ENCODE data around the gene TTN.

The TTN gene

GRCh38 chr2:178579006-178579405 lies 228.2 kb downstream of the TTN start:
- no peak overlapping the region for H2BK5ac ChIP-seq (ENCODE audit: low read depth, low read length, poor library complexity, severe bottlenecking)
- H3K4me1 ChIP-seq (ENCODE audit: control insufficient read depth, insufficient read depth, low read depth, low read length), result no peaks in the 10 kb centered on the region
- H3K9ac ChIP-seq (ENCODE audit: low read length), result no peak overlapping the region
- H4K91ac ChIP-seq (ENCODE audit: low read length), result no peak overlapping the region
- H3K27me3 ChIP-seq (ENCODE audit: control insufficient read depth in 1 of 2, insufficient read depth in 1 of 2, low read length in 2 of 2), result no peaks in the 10 kb centered on the region
- H3K14ac ChIP-seq (ENCODE audit: low read length in 2 of 2), result no peak overlapping the region
- WGBS, result 89% methylated on average over 3 of the region's 3 CpGs
- no peak overlapping the region for H4K8ac ChIP-seq (ENCODE audit: low read length)
- H2BK120ac ChIP-seq (ENCODE audit: low read depth, low read length), result no peak overlapping the region
- H3K4me2 ChIP-seq (ENCODE audit: low read length, poor library complexity, severe bottlenecking), result no peak overlapping the region
- no peak overlapping the region for H2BK12ac ChIP-seq (ENCODE audit: low read length in 2 of 2)
- no peak overlapping the region for H2AFZ ChIP-seq (ENCODE audit: low read depth, low read length)
- H3K4ac ChIP-seq (ENCODE audit: low read depth in 1 of 2, low read length in 2 of 2), result no peak overlapping the region
- H2AK5ac ChIP-seq (ENCODE audit: low read length, severe bottlenecking), result no peak overlapping the region
- H3K9me3 ChIP-seq (ENCODE audit: control insufficient read depth, low read length), result no peaks in the 10 kb centered on the region
- peaks cover 7 to 38% of the 10 kb centered on the region in 2 experiments for H3K36me3 ChIP-seq (ENCODE audit: control insufficient read depth in 1 of 2, insufficient read depth in 2 of 2, low read depth in 1 of 2, low read length in 2 of 2)
- H3K23ac ChIP-seq (ENCODE audit: low read length in 2 of 2), result no peak overlapping the region
- no peak overlapping the region for H3K18ac ChIP-seq (ENCODE audit: low read depth in 1 of 2, low read length in 2 of 2)
- H3K27ac ChIP-seq (ENCODE audit: low read length, poor library complexity, severe bottlenecking), result no peak overlapping the region
- H3K79me1 ChIP-seq (replicated peaks; ENCODE audit: low read length, poor library complexity, severe bottlenecking), result peaks cover 2% of the 10 kb centered on the region
- H3K4me3 ChIP-seq (ENCODE audit: insufficient read depth in 1 of 2, low read depth in 1 of 2, low read length in 2 of 2), result no peak overlapping the region
- no peak overlapping the region for H2BK15ac ChIP-seq (ENCODE audit: low read depth, poor library complexity, severe bottlenecking)
- DNase-seq, result peak; percentile 2

DNA sequence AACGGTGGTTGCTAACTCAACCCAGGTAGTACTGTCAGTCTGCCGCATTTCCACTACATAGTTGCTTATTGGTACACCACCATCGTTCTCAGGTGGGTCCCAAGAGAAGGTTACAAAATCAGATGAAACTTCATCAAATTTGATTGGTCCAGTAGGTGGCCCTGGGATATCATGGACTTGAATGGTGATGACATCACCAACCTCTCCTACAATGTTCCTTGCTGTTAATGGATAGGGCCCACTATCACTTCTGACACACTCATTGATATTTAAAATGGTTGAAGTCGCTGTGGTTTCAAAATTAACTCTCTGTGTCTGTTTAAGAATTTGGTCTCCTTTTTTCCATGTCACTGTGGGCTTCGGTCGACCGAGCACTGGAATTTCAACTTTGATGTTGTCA lies 232.4 kb downstream of the TTN start:
- Histone ChIP-seq H3K9ac (ENCODE audit: low read length) (no peak overlapping the region), H2BK5ac (ENCODE audit: low read depth, low read length, poor library complexity, severe bottlenecking) (no peak overlapping the region), H2BK120ac (ENCODE audit: low read depth, low read length) (no peak overlapping the region), H3K36me3 (ENCODE audit: control insufficient read depth in 1 of 2, insufficient read depth in 2 of 2, low read depth in 1 of 2, low read length in 2 of 2) (peaks cover 7 to 54% of the 10 kb centered on the region in 2 experiments), H3K4me1 (ENCODE audit: control insufficient read depth, insufficient read depth, low read depth, low read length) (no peaks in the 10 kb centered on the region), H2AK5ac (ENCODE audit: low read length, severe bottlenecking) (no peak overlapping the region), H3K4me2 (ENCODE audit: low read length, poor library complexity, severe bottlenecking) (no peak overlapping the region), H3K23ac (ENCODE audit: low read length in 2 of 2) (no peak overlapping the region), H4K8ac (ENCODE audit: low read length) (no peak overlapping the region), H3K18ac (ENCODE audit: low read depth in 1 of 2, low read length in 2 of 2) (no peak overlapping the region), H2BK15ac (ENCODE audit: low read depth, poor library complexity, severe bottlenecking) (no peak overlapping the region), H3K14ac (ENCODE audit: low read length in 2 of 2) (no peak overlapping the region), H3K9me3 (ENCODE audit: control insufficient read depth, low read length) (peaks cover 4% of the 10 kb centered on the region), H2BK12ac (ENCODE audit: low read length in 2 of 2) (no peak overlapping the region), H3K79me1 (replicated peaks; ENCODE audit: low read length, poor library complexity, severe bottlenecking) (peaks cover 3% of the 10 kb centered on the region), H3K4ac (ENCODE audit: low read depth in 1 of 2, low read length in 2 of 2) (no peak overlapping the region), H2AFZ (ENCODE audit: low read depth, low read length) (no peak overlapping the region), H3K27me3 (ENCODE audit: control insufficient read depth in 1 of 2, insufficient read depth in 1 of 2, low read length in 2 of 2) (no peaks in the 10 kb centered on the region), H3K4me3 (ENCODE audit: insufficient read depth in 1 of 2, low read depth in 1 of 2, low read length in 2 of 2) (no peak overlapping the region), H4K91ac (ENCODE audit: low read length) (no peak overlapping the region), H3K27ac (ENCODE audit: low read length, poor library complexity, severe bottlenecking) (no peak overlapping the region)
- DNase-seq, result no peak
- 91% methylated on average over 6 of the region's 7 CpGs for WGBS

DNA sequence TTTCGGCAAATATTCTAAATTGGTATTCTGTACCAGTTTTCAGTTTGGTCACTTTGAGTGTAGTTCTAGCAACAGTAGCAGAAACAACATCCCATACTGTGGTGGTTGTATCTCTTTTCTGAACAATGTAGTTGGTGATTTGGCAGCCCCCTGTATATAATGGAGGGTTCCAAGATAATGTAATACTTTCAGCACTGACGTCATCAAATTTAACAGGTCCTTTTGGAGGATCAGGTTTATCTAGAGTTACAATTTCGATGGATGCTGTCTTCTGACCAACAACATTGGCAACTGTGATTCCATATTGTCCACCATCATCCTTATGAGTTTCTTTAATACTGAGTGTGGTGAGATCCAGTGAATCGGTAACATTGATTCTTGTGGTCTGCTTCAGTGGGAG lies 239.0 kb downstream of the TTN start:
- Histone ChIP-seq H2BK12ac (ENCODE audit: low read length in 2 of 2) (no peak overlapping the region), H3K23ac (ENCODE audit: low read length in 2 of 2) (no peak overlapping the region), H3K9ac (ENCODE audit: low read length) (no peak overlapping the region)

GRCh38 chr2:178553047-178553446 lies 254.2 kb downstream of the TTN start:
- Histone ChIP-seq H2AK5ac (ENCODE audit: low read length, severe bottlenecking) (no peak overlapping the region), H3K4me3 (ENCODE audit: insufficient read depth in 1 of 2, low read depth in 1 of 2, low read length in 2 of 2) (no peak overlapping the region), H3K9ac (ENCODE audit: low read length) (peak overlapping the region; percentile 11), H4K8ac (ENCODE audit: low read length) (no peak overlapping the region), H3K14ac (ENCODE audit: low read length in 2 of 2) (no peak overlapping the region), H3K4ac (ENCODE audit: low read depth in 1 of 2, low read length in 2 of 2) (no peak overlapping the region), H3K27me3 (ENCODE audit: control insufficient read depth in 1 of 2, insufficient read depth in 1 of 2, low read length in 2 of 2) (no peaks in the 10 kb centered on the region), H2BK5ac (ENCODE audit: low read depth, low read length, poor library complexity, severe bottlenecking) (no peak overlapping the region), H3K27ac (ENCODE audit: low read length, poor library complexity, severe bottlenecking) (no peak overlapping the region), H2BK15ac (ENCODE audit: low read depth, poor library complexity, severe bottlenecking) (no peak overlapping the region), H4K91ac (ENCODE audit: low read length) (no peak overlapping the region), H3K23ac (ENCODE audit: low read length in 2 of 2) (no peak overlapping the region), H3K9me3 (ENCODE audit: control insufficient read depth, low read length) (no peaks in the 10 kb centered on the region), H2AFZ (ENCODE audit: low read depth, low read length) (no peak overlapping the region), H2BK120ac (ENCODE audit: low read depth, low read length) (no peak overlapping the region), H3K36me3 (ENCODE audit: control insufficient read depth in 1 of 2, insufficient read depth in 2 of 2, low read depth in 1 of 2, low read length in 2 of 2) (peaks cover 7 to 21% of the 10 kb centered on the region in 2 experiments), H3K18ac (ENCODE audit: low read depth in 1 of 2, low read length in 2 of 2) (no peak overlapping the region), H3K4me1 (ENCODE audit: control insufficient read depth, insufficient read depth, low read depth, low read length) (no peaks in the 10 kb centered on the region), H3K4me2 (ENCODE audit: low read length, poor library complexity, severe bottlenecking) (no peak overlapping the region), H2BK12ac (ENCODE audit: low read length in 2 of 2) (no peak overlapping the region), H3K79me1 (replicated peaks; ENCODE audit: low read length, poor library complexity, severe bottlenecking) (peaks cover 11% of the 10 kb centered on the region)
- 65% methylated on average over 2 of the region's 2 CpGs for WGBS
- peak; percentile 8 for DNase-seq

More for the DNA sequence above, 239.0 kb downstream of the TTN start:
- Histone ChIP-seq H3K18ac (ENCODE audit: low read depth in 1 of 2, low read length in 2 of 2) (no peak overlapping the region), H2AK5ac (ENCODE audit: low read length, severe bottlenecking) (no peak overlapping the region), H3K4me1 (ENCODE audit: control insufficient read depth, insufficient read depth, low read depth, low read length) (no peaks in the 10 kb centered on the region), H3K4me2 (ENCODE audit: low read length, poor library complexity, severe bottlenecking) (no peak overlapping the region), H3K4me3 (ENCODE audit: insufficient read depth in 1 of 2, low read depth in 1 of 2, low read length in 2 of 2) (no peak overlapping the region), H2BK120ac (ENCODE audit: low read depth, low read length) (no peak overlapping the region), H4K91ac (ENCODE audit: low read length) (no peak overlapping the region), H2AFZ (ENCODE audit: low read depth, low read length) (no peak overlapping the region), H3K36me3 (ENCODE audit: control insufficient read depth in 1 of 2, insufficient read depth in 2 of 2, low read depth in 1 of 2, low read length in 2 of 2) (peaks cover 0 to 42% of the 10 kb centered on the region in 2 experiments), H4K8ac (ENCODE audit: low read length) (no peak overlapping the region), H3K27me3 (ENCODE audit: control insufficient read depth in 1 of 2, insufficient read depth in 1 of 2, low read length in 2 of 2) (no peaks in the 10 kb centered on the region), H3K9me3 (ENCODE audit: control insufficient read depth, low read length) (peaks cover 8% of the 10 kb centered on the region), H3K79me1 (replicated peaks; ENCODE audit: low read length, poor library complexity, severe bottlenecking) (peaks cover 4% of the 10 kb centered on the region), H3K4ac (ENCODE audit: low read depth in 1 of 2, low read length in 2 of 2) (no peak overlapping the region), H2BK15ac (ENCODE audit: low read depth, poor library complexity, severe bottlenecking) (no peak overlapping the region), H3K14ac (ENCODE audit: low read length in 2 of 2) (no peak overlapping the region), H3K27ac (ENCODE audit: low read length, poor library complexity, severe bottlenecking) (no peak overlapping the region), H2BK5ac (ENCODE audit: low read depth, low read length, poor library complexity, severe bottlenecking) (no peak overlapping the region)
- WGBS, result 93% methylated on average over 4 of the region's 4 CpGs
- no peak for DNase-seq

All from mesenchymal stem cell (in vitro differentiated cells and primary cell).